Posterior cingulate gyrus (tissue), 11 donors: ENCODE results near the gene CIART.
A peak's percentile ranks its signal among the peaks of the same experiment; 100 is the strongest.
"Not testable (repeated sequence)": the region's sequence is repeated elsewhere in the genome, so short reads cannot be mapped to it uniquely, and the experiment has no call there.

Experiments used
- DNase-seq, 10 donors: peaks; one replicate each; pipeline versions ENCODE4 v3.0.0 to v3.0.0-alpha.2; 2020 to 2021; ENCODE audit warnings: mixed read lengths in 3 of 10
- intact Hi-C: fragments of 100-400 bp; cut with DNase I; formaldehyde crosslinking; loops from one replicate; pipeline ENCODE4 v1.15.1; 2023

Gene CIART

GRCh38 chr1:150299716-150300115, 17.4 kb downstream of the CIART start:
- DNase-seq = peak in 1 of 10 donors; percentile 12
- intact Hi-C loops = no loop called here

- intact Hi-C loops = no loop called here
- peak; percentile 24 to 95 (median 72) for DNase-seq
Measured at GRCh38 chr1:150302338-150302737, 20.0 kb downstream of the CIART start.

GRCh38 chr1:150302902-150303301, 20.5 kb downstream of the CIART start:
- intact Hi-C loops = no loop called here
- no peak for DNase-seq

- DNase-seq, intact Hi-C loops: not testable (repeated sequence)
Measured at GRCh38 chr1:150308585-150308984, 26.2 kb downstream of the CIART start.

GRCh38 chr1:150309758-150310508, 27.6 kb downstream of the CIART start:
- intact Hi-C loops = no loop called here
- no peak for DNase-seq

DNA sequence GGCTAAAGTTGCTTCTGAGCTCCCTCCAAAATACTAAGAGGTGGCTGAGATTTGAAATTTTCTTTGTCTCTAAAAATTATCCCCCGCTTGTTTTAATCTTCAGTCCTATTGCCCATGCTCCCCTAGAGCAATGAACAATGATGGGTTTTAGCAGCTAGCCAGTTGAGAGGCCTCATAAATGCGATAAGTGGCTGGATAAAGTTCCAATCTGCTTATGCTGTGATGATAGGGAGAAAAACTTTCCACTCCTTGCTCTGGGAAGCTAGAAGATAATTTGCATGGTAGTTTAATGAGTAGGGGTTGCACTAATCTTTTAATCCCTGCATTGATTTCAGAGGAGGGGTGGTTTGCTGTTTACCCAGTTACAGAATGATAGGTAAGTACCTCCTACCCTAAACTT, 29.4 kb downstream of the CIART start:
- intact Hi-C loops = no loop called here
- DNase-seq = no peak

GRCh38 chr1:150314691-150315090, 32.3 kb downstream of the CIART start:
- peak in 1 of 10 donors; percentile 25 for DNase-seq

GRCh38 chr1:150320667-150320978, 38.3 kb downstream of the CIART start:
- no peak for DNase-seq
- intact Hi-C loops = no loop called here

More at GRCh38 chr1:150314691-150315090, 32.3 kb downstream of the CIART start:
- intact Hi-C loops = not testable (repeated sequence)

GRCh38 chr1:150321826-150322166, 39.4 kb downstream of the CIART start:
- intact Hi-C loops = no loop called here
- no peak for DNase-seq

DNA sequence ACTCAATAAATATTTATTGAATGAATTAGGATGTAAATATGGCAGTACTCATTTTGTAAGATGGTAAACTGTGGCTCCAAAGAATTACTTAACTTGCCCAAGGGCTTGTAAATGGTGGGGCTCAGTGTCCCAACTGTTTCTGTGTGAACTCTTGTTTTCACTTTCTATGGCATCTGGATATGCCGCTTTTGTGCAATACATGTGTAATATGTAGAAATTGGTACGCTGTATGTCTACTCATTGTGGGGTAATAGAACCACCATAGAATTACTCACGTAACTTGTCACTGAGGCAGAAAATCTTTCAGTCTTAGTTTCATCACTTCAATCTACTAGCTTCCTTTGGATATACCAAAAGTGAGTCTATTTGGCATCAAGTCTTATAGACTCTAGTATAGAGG, 40.0 kb downstream of the CIART start:
- intact Hi-C loops = no loop called here
- DNase-seq = no peak

DNA sequence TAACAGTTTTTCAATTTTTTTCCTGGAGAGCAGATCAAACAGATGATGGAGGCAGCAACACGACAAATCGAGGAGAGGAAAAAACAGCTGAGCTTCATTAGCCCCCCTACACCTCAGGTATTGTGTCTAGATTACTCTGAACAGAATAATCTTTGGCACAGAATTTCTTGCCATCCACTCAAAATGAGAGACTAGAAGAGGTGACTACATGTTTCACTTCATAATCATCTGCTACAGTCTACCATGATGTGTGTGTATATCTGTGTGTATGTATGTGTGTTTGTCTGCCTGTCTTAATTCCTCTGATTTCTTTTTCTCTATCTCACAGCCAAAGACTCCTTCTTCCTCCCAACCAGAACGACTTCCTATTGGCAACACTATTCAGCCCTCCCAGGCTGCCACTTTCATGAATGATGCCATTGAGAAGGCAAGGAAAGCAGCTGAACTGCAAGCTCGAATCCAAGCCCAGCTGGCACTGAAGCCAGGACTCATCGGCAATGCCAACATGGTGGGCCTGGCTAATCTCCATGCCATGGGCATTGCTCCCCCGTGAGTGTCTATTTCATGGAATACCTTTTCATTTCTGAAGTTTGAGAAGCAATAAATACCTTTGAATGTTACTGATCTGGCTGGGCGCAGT, 50.4 kb downstream of the CIART start:
- peak in 4 of 10 donors; percentile 13 to 71 (median 17) for DNase-seq
- intact Hi-C loops = no loop called here
